ENCODE data around the gene LBHD2.

The LBHD2 gene

DNA sequence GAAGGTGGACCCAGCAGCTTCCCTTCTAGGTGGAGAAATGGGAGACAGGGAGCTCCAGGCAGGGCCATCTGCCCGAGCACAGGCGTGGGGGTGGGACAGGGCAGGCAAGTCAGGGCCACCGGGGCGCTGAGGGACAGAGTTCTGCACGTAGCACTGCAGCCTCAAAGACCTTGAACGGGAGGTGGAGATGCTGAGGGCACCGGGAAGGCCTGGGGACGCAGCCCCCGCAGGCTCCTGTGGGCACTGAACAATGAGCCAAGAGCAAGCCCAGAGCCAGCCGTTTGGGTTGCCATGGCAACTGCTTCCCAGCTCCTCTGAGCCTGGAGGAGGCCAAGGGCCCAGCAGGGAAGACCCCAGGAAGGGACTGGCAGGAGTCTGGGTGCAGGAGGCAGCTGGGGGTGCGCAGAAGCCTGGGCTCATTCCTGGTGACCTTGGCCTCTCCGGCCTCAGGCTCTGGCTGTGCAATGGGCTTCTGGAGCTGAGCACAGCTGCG, 3.4 kb downstream of the LBHD2 start:
- no peak for DNase-seq (ENCODE audit: extremely low read depth, low read depth)
- no peak for TF ChIP-seq CTCF (IDR thresholded peaks at IDR 0.05; ENCODE audit: low read depth, low read length)

GRCh38 chr14:103088921-103089320, 4.9 kb downstream of the LBHD2 start:
- no peak for DNase-seq (ENCODE audit: extremely low read depth, low read depth)
- TF ChIP-seq CTCF (IDR thresholded peaks at IDR 0.05; ENCODE audit: low read depth, low read length): no peak

GRCh38 chr14:103089386-103090335, 5.7 kb downstream of the LBHD2 start:
- no peak for DNase-seq (ENCODE audit: extremely low read depth, low read depth)
- TF ChIP-seq CTCF (IDR thresholded peaks at IDR 0.05; ENCODE audit: low read depth, low read length): no peak

- no peak for TF ChIP-seq CTCF (IDR thresholded peaks at IDR 0.05; ENCODE audit: low read depth, low read length)
- DNase-seq (ENCODE audit: extremely low read depth, low read depth): no peak
Measured at GRCh38 chr14:103090481-103091020, 6.5 kb downstream of the LBHD2 start.

DNA sequence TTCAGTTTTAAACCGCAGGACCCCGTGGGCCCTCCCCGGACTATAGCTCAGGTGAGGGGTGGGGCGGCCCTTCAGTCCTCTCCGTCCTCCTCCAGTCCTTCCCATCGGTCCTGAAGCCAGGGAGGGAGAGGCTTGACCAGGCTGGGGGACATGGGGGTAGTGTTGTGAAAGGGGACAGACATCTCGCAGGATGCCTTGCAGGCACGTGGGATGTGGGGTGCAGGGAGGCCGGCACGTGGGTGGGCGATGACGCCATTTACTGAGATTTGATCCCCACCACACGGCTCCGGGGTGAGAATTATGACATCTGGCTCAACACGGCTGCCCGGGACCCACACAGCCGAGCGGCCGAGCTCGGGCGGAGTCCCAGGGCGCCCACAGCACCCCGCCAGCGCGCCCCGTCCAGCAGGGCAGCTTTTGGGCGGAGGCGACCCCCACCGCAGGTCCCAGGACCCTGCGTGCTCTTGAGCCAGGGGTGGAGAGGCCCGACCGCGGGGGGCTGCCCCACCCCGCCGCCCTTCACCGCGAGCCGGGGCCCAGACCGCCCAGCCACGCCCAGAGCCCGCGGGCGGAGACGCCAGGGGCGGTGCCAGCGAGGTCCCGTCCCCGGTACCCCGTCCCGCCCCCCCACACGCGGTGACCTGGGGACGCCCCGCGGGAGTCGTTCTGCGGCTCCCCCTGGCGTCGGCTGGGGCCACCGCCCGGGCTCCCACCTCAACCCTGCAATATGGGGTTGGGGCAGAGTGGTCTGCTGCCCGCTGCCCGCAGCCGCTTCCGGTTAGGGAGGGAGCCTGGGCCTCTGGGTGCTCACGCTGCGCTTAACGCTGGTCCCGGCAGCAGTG, 7.3 kb downstream of the LBHD2 start:
- no peak for DNase-seq (ENCODE audit: extremely low read depth, low read depth)
- TF ChIP-seq CTCF (IDR thresholded peaks at IDR 0.05; ENCODE audit: low read depth, low read length): peak; percentile 40

- no peak for TF ChIP-seq CTCF (IDR thresholded peaks at IDR 0.05; ENCODE audit: low read depth, low read length)
Measured at GRCh38 chr14:103091883-103092222, 7.8 kb downstream of the LBHD2 start.

More at GRCh38 chr14:103091883-103092222, 7.8 kb downstream of the LBHD2 start:
- DNase-seq (ENCODE audit: extremely low read depth, low read depth): no peak
